GM19467 (cell line): Measurements from ENCODE around the gene KIR3DL1.
"Not testable (repeated sequence)": the region's sequence is repeated elsewhere in the genome, so short reads cannot be mapped to it uniquely, and the experiment has no call there.

Source experiments
- ATAC-seq: cut with Tn5 transposase; IDR thresholded peaks from one replicate; pipeline ENCODE4 v1.9.1; 2021; ENCODE audit warnings: mild to moderate bottlenecking, moderate library complexity; ENCODE audit not compliant: unreplicated experiment

KIR3DL1 gene

DNA sequence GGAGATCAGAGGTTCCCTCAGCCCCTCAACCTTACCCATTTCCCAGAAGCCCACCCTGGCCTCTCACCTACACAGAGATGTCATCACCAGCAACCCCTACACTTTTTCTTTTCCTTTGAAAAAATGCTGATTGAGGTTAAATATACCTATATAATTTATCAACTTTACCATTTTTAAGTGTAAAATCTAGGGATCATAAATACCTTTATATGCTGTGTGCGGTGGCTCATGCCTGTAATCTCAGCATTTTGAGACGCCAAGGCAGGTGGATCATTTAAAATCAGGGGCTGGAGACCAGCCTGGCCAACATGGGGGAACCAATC is 9.8 kb upstream of the KIR3DL1 start:
- ATAC-seq: no peak

DNA sequence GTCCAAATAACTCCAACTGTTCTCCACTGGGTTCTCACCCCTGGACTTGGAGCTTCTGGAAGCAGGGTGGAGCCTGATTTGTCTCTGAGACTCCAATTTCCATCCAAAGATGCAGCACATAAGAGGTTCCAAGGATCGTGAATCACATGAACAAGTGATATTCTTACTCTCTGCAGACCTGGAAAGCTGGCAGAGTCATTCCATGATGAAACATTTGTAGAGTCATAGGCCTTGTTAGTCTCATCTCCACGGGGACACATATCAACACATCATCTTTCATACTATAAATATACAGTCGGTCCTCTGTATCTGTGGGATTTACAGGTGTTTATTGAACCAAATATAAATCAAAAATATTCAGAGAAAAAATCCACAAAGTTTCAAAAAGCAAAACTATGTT is 1.7 kb upstream of the KIR3DL1 start:
- not testable (repeated sequence) for ATAC-seq

DNA sequence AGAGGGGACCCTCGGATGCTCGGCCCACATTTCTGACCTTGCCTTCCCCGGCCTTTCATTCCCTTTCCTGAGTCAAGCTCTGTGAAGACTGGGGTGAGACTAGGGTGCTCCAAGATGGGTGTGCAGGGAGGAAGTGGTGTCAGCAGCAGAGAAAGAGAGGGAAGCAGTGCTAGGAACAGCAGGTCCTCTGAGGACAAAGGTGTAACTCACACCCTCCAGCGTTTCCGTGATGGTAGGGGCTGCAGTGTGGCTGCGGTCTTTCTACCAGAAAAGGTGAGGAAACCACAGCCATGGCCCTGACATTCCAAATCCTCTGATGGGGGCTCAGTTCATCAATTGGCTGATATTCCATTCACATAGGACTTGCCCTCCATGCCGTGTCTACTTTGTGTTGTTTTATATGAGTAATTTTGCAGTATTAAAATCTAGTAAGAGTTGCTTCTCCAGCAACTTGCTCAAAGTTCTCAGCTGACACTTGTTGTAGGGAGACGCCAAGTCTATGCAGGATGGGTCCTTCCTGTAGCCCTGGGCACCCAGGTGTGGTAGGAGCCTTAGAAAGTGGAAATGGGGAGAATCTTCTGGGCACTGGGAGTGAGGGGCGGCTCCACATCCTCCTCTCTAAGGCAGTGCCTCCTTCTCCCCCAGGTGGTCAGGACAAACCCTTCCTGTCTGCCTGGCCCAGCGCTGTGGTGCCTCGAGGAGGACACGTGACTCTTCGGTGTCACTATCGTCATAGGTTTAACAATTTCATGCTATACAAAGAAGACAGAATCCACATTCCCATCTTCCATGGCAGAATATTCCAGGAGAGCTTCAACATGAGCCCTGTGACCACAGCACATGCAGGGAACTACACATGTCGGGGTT is 1.6 kb downstream of the KIR3DL1 start:
- ATAC-seq: no peak

GRCh38 chr19:54824416-54824815 is 8.1 kb downstream of the KIR3DL1 start:
- ATAC-seq: not testable (repeated sequence)

DNA sequence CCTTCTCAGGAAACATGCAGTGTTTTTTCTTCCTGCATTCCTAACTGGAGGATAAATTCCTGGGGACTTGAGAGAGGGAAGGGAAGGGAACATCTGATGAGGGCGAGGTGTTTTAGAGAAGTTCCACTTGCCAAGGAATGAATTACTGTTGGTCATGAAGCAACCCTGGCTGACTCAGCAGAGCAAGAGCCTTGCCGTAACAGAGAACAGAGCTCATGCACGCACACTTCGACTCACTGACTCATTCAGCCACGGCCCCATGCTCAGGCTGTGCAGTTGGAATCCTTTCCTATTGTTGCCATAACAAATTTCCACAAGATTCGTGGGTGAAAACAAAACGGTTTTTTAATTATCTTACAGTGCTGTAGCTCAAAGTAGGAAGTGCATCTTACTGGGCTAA is 9.1 kb downstream of the KIR3DL1 start:
- not testable (repeated sequence) for ATAC-seq

DNA sequence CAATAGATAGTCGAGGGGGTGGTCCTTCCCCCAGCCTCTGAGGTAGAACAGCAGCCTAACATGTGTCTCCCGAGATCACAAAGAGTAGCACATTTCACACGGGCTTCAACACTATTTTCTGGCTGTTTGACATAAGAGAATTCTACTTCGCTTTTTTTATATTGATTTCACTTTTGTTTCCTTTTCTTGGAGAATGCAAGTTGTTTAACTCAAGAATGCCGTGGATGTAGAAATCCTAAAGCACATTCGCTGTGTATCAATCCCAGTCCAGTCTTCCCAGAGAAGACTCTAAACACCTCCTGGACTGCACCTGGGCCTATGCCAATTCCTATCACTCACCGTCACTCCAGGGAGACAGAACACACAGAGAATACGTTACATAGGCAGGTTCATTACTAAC is 11.8 kb downstream of the KIR3DL1 start:
- ATAC-seq: not testable (repeated sequence)

DNA sequence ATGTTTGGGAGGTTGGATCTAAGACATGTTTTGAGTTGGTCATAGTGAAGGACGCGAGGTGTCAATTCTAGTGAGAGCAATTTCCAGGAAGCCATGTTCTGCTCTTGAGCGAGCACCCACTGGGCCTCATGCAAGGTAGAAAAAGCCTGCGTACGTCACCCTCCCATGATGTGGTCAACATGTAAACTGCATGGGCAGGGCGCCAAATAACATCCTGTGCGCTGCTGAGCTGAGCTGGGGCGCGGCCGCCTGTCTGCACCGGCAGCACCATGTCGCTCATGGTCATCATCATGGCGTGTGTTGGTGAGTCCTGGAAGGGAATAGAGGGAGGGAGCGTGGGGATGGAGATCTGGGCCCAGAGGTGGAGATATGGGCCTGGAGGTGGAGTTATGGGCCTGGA is 16.2 kb downstream of the KIR3DL1 start, which contains the start of gene KIR2DS4:
Gene KIR2DS4 (plus strand): TSS at position 181 of the 400 bp plus-strand sequence.
- ATAC-seq: not testable (repeated sequence)

GRCh38 chr19:54835126-54835525 is 18.9 kb downstream of the KIR3DL1 start:
- not testable (repeated sequence) for ATAC-seq

DNA sequence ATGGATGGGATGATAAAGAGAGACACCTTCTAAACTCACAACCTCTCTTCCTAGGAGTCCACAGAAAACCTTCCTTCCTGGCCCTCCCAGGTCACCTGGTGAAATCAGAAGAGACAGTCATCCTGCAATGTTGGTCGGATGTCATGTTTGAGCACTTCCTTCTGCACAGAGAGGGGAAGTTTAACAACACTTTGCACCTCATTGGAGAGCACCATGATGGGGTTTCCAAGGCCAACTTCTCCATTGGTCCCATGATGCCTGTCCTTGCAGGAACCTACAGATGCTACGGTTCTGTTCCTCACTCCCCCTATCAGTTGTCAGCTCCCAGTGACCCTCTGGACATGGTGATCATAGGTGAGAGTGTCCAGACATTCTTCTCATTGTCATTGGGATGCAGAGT is 21.3 kb downstream of the KIR3DL1 start:
- not testable (repeated sequence) for ATAC-seq

DNA sequence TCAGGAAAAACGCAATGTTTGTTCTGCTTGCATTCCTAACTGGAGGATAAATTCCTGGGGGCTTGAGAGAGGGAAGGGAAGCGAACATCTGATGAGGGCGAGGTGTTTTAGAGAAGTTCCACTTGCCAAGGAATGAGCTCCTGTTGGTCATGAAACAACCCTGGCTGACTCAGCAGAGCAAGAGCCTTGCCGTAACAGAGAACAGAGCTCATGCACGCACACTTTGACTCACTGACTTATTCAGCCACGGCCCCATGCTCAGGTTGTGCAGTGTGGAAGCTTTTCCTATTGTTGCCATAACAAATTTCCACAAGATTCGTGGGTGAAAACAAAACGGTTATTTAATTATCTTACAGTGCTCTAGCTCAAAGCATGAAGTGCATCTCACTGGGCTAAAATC is 26.9 kb downstream of the KIR3DL1 start:
- not testable (repeated sequence) for ATAC-seq

DNA sequence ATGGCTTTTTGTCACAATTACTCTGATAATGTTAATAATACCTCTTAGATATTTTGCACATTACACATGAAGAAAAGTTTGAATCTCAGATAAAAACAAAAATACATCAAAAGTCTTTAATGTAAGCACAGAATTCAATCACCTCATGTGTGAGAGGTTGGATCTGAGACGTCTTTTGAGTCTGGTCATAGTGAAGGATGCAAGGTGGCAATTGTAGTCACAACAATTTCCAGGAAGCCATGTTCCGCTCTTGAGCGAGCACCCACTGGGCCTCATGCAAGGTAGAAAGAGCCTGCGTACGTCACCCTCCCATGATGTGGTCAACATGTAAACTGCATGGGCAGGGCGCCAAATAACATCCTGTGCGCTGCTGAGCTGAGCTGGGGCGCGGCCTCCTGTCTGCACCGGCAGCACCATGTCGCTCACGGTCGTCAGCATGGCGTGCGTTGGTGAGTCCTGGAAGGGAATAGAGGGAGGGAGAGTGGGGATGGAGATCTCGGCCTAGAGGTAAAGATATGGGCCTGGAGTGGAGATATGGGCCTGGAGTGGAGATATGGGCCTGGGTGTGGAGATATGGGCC is 33.9 kb downstream of the KIR3DL1 start, which contains the start of gene KIR3DL2:
Gene KIR3DL2 (plus strand): TSS at position 383 of the 580 bp plus-strand sequence. CDS start 33 bp downstream, at position 416.
- not testable (repeated sequence) for ATAC-seq

GRCh38 chr19:54850930-54851329 is 34.7 kb downstream of the KIR3DL1 start:
- ATAC-seq: no peak

- ATAC-seq: no peak
These were observed 35.1 kb downstream of the KIR3DL1 start for GRCh38 chr19:54851353-54851752.

DNA sequence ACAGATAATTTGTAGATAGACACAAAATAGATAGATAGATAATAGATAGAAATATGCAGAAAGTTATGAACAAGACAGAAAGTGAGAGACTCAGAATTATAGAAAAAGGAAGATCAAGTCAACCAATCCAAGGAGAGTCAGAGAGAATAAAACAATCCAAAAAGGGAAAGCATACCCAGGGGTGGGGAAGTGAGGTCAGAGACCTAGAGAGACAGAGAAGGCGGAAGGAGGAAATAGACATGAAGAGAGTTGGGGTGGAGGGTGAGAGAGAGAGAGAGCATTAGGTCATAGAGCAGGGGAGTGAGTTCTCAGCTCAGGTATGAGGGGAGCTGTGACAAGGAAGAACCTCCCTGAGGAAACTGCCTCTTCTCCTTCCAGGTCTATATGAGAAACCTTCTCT is 39.0 kb downstream of the KIR3DL1 start:
- not testable (repeated sequence) for ATAC-seq

DNA sequence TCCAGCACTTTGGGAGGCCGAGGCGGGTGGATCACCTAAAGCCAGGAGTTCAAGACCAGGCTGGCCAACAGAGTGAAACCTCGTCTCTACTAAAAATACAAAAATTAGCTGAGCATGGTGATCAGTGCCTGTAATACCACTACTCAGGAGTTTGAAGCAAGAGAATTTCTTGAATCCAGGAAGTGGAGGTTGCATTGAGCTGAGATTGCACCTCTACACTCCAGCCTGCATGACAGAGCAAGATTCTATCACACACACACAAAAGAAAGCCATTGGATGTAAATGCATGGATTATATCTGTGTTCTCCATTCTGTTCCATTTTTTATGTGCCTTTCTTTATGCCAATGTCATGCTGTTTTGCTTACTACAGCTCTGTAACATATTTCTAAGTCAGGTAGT is 42.2 kb downstream of the KIR3DL1 start:
- not testable (repeated sequence) for ATAC-seq

GRCh38 chr19:54859421-54859820 is 43.2 kb downstream of the KIR3DL1 start:
- ATAC-seq: not testable (repeated sequence)

GRCh38 chr19:54863459-54863858 is 47.2 kb downstream of the KIR3DL1 start:
- not testable (repeated sequence) for ATAC-seq

DNA sequence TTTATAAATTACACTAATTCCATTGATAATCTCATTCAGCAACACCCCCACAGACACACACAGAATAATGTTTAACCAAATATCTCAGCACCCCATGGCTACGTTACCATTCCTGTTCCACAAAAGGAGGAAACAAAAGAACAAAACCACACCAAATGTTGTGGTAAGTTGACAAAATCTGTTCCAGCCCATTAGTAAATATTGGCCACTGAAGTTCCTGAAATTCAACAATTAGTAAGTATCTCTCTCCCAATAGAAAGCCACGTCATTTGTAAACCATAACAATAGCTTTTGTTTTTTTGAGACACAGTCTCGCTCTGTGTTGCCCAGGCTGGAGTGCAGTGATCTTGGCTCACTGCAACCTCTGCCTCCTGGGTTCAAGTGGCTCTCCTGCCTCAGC is 55.4 kb downstream of the KIR3DL1 start:
- no peak for ATAC-seq

- no peak for ATAC-seq
These were observed 57.7 kb downstream of the KIR3DL1 start, which contains the start of gene FCAR for GRCh38 chr19:54873990-54874389. Gene FCAR (plus strand): TSS chr19:54874235. CDS start chr19:54874290, 55 bp downstream.

GRCh38 chr19:54875506-54875905 is 59.2 kb downstream of the KIR3DL1 start:
- ATAC-seq: no peak

- ATAC-seq: no peak
These were observed 61.2 kb downstream of the KIR3DL1 start for GRCh38 chr19:54877471-54877870.
